Posterior cingulate gyrus (tissue), 11 donors: ENCODE measurements around the gene SAMD4A.
"Not testable (repeated sequence)": the region's sequence is repeated elsewhere in the genome, so short reads cannot be mapped to it uniquely, and the experiment has no call there.

Experiments
- DNase-seq, 10 donors: peaks; one replicate each; pipeline versions ENCODE4 v3.0.0 to v3.0.0-alpha.2; 2020 to 2021; ENCODE audit warnings: mixed read lengths in 3 of 10
- intact Hi-C: fragments of 100-400 bp; cut with DNase I; formaldehyde crosslinking; loops from one replicate; pipeline ENCODE4 v1.15.1; 2023

The SAMD4A gene

DNA sequence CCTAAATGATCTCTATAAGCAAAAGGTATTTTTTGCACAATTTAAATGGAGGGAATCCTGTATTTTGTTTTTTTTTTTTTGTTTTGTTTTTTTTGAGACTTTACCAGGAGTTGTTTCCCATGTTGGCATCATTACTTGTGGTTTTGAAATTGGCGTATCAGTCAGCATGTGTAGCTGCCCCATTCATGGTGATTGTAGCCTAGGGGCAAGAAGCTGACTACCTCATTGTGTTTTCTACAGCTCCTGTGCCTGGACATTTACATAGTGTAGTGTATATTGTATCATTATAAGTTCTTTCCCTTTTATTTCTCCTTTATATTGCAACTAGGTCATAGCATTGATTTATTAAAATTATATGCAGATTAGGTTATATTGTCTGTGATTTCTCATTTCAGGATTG lies 24.5 kb downstream of the SAMD4A start:
- intact Hi-C loops = no loop called here
- DNase-seq = no peak

DNA sequence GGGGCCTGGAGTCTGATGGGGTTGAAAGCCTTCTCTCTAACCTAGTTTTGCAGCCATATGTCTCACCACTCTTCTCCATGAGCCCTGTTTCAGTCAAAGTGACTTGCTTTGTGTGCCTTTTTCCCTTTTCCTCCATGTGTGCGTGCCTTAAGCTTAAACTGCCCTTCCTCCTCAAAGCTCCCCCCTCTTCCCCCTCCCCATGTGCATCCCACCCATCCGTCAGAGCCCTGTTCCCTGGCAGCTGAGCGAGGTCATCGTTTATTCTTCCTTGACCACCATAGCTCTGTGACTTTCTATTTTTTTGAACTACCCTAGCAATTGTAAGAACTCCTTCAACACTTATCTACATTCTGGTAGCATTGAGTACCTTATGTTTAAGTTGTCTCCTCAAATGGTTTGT lies 24.9 kb downstream of the SAMD4A start:
- intact Hi-C loops = no loop called here
- DNase-seq = no peak

DNA sequence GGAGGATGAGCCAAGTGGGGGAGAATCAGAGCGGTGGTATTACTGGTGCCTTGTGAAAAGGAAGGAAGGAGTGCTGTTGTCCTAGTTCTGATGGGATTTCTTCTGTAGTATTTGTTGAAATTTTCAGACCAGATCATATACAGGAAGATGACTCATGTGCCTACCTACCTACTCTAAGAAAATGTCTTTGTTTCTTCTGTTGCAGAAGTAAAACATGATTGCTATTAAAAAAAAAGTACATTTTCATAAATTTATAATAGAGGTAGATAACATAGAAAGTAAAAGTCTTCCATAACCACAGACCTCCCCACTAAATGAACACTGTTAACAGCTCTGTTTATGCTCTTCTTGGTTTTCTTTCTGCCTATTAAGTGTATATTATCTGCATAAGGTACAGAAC lies 26.9 kb downstream of the SAMD4A start:
- DNase-seq = no peak
- intact Hi-C loops = no loop called here

DNA sequence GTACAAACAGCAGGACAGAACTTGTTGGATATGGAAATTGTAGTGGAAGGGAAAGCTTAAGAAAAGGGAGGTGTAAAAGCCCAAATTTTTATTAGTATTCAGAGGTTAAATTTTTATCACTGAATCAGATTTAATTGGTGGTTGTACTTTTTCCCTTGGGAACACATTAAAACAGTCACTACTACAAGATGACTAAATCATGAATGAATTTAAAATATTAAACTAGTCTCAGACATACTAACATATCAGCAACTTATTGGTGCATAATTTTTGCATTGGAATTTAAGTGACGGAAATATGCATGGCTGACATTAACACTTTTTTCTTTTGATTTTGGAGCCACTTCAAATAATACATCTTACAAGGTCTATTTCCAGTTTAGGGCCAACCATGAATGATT lies 27.6 kb downstream of the SAMD4A start:
- intact Hi-C loops = no loop called here
- DNase-seq = no peak

DNA sequence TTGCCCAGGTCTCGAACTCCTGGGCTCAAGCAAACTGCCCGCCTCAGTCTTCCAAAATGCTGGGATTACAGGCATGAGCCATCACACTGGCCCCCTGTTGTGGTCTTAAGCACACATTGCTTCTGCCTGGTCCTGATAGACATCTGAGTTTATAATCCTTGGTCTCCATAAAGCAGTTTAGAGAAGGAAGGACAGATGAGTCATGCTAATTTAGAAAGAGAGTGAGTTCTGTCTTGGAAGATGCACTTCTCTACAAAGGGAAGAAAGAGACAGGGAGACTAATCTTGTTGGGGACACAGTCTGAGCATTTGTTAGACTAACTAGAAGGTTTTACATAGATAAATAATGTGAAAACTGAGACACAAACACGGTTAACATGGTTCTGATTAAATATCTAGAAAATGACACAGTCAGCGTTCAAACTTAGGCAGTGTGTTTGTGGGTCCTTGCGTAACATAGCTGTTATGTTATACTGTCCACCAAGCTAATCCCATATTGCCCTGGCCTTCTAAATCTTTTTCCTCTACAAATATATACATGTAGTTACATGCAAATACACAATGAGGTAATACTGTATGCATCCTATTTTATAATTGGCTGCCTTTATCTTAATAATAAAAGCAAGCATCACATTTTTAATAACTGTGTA lies 31.0 kb downstream of the SAMD4A start:
- DNase-seq = no peak
- intact Hi-C loops = no loop called here

DNA sequence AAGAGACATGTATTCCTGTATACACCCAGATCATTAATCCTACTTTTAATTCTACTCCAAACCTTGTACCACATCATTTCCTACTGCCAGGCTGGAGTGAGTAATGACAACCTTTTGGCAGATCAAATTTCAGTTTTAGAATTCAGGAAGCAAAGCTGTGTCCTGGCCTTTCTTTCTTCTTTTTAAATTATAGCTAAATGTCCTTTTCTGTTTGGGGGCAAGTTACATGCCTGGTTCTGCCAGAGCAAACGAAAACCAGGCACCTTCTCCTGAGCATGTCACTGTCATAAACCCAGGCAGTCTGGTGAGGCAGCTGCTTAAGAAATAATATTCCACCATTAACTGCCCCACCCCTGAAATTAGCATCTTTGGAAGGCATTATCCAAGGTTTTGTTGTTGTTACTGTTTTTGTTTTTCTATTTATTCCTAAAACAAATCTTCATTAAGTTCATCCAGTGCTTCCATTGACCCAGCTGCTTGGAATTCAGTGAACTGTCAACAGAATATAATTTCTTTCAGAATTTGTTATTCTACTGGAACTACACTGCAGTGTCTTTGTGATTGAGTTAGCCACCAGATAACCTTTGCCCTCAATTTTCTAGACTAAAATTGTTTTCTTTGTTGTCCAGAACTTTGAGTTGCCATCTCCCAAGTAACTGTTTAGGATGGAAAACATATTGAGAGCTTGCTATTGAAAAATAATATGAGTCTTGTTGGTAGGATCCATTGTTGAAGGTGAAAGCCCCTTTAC lies 33.2 kb downstream of the SAMD4A start:
- DNase-seq = no peak
- intact Hi-C loops = no loop called here

DNA sequence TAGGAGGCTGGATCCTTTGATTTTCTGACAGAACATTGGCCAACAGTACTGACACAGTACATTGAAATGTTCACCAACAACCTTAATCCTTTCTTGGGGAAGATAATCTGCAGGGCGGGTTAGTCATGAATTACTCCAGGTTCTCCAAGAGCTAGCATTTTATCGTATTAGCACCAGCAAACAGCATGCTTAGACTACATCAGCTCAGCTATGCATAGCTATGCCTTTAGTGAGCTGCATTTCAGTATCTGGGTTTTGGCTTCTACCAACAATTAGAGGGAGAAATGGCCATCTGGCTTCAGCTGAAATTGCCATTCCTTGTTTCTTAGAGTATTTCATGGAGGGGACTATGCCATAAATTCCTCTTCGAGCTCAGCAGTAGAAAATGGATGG lies 33.8 kb downstream of the SAMD4A start:
- DNase-seq = no peak
- intact Hi-C loops = no loop called here

DNA sequence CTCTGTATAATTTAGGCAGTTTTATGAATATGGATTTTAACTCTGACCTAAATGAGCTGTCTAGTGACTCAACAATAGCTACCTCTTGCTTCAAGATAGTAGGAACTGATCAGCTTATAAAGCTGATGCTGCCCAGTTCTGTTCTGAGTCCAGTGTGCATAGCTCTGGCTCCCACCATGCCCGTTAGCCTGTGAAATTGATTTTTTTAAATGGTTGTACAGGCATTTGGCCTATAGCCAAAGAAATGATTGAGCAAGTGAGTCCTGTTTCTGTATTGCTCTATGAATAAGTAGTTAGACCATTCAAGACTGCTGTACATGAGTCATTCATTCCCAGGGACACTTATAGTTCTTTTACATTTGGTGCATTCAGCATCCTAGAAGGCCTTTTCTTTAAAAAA lies 36.4 kb downstream of the SAMD4A start:
- intact Hi-C loops = no loop called here
- DNase-seq = no peak

DNA sequence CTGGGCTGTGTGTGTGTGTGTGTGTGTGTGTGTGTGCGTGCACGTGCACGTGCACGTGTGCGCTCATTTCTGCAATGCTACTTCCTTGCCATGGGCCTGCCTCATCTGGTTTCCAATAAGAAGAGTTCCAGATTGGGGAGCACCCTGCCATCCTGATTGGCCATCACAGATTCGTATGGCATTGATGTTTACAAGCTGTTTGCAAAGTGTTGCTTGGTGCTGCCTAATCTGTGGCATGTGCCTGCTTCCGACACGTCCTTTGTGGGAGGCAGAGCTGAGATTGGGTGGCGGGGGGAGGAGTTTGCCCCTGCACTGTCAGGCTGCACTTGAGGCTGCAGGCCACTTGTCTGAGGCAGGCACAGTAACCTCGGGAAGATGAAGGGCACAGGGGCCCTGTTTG lies 39.2 kb downstream of the SAMD4A start:
- intact Hi-C loops = no loop called here
- peak in 1 of 10 donors; percentile 77 for DNase-seq

DNA sequence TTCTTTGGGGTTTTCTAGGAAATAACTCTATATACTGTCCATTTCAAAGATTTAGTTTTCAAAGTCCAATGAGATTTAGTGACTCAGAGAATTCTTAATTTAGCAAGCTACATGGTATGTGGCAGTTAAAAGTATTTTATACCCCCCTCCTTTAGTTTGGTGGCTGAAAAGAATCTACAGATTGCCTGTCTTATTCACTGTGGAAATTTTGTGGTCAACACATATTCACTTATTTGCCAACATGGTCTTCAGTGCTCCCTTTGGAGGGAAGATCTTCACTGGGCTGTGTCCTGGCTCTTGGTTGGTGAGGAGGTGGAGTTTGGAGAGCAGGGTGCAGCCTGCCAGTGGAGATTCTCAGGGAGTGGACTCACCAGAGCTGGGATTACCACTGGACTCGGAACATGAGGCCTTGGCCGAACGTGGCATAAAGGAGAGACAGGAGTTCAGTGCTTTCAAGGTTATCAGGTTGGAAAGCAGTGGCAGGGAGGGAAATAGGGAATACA lies 39.8 kb downstream of the SAMD4A start:
- intact Hi-C loops = no loop called here
- DNase-seq = peak in 1 of 10 donors; percentile 69

DNA sequence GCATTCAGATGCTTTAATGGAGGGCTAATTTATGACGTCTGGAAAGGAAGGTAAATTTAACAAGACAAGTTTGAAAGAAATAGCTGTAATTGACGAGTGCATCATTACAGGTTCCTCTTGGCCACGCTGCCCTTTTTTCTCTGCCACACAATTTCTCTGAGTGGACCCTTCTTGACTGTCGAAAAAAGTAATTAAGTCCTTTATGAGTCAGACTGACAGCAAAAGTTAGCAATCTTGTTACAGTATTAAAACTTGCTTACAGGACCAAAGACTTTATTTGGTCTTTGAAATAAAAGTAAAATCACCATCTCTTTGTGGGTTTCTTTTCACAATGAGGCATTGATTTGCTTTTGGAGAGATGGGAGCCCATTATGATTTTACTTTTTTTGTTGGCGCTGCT lies 42.6 kb downstream of the SAMD4A start:
- intact Hi-C loops = no loop called here
- no peak for DNase-seq

DNA sequence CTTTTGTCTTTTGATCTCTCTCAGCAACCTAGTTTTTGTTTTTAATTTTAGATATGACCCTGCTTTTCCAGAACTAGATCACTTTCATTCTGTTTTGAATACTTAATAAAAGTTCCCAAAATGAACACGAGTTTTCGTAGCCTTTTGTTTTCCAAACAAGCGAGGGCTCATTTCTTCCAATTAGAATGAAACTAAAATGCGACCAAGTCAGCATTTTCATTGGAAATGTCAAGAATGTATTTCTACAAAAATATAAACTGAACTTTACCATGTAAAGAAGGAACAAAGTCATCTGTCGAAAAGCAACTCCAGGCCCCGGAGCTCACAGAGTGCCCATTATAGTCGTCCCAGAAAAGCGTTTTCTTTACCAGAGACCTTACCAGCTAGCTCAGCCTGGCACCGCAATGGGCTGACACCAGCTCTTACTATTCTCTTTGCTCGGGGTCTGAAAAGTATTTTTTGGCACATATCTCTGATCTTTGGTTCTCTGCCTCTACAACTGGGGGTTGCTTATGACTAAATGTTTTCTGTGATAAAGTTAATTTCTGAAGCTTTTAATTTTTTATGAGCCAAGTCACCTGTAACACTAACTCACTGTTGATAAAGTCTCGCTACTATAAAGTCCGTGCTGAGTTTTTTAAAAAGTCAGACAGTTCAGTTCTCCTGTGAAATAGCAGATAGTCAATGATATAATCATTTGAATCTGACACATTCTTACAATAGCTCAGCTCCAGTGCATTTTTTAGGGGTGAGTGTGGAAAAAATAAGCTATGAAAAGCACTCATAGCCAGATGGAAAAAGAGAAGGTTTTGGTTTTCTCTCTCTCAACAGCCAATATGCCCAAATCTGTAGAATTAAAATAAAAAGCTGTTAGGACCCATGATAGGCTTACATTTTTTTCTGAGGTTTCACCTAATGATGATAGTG lies 43.4 kb downstream of the SAMD4A start:
- peak in 1 of 10 donors; percentile 15 for DNase-seq

DNA sequence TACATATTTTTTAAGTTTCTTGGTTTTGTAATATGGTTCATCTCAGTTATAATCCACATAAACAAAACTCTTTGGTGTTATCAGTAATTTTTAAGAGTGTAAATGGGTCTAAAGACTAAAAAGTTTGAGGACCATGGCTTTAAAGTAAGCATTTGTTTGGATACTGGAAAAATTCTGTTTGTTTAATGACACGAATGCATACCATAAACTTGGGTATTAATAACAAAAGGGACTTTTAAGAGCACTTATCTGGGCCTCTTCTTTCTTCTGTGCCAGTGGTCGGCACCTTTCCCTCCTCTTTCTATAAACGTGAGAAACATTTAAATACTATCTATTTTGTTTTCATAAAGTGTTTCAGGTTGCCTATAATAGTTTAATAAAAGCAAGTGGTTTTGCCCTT lies 47.4 kb downstream of the SAMD4A start:
- intact Hi-C loops = no loop called here
- DNase-seq = no peak

More for the DNA sequence above, 43.4 kb downstream of the SAMD4A start:
- intact Hi-C loops = no loop called here

DNA sequence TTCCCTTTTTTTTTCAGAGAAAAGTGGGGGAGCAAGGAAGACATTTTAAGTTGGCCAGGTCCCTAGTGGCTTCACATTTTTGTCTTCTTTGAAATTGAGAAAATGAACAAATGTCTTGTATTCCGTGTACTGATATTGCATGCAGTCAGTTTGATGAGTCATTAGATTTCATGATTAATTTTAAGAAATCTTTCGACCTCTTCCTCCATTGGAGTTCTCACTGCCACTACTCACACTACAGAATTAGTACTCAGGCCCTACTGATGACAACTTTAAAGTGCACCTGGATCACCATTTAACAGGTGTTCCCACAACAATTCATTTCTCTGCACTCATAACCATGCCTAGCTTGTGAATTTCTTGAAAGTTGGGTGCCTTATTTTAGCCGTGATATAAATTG lies 50.5 kb downstream of the SAMD4A start:
- intact Hi-C loops = no loop called here
- DNase-seq = no peak

DNA sequence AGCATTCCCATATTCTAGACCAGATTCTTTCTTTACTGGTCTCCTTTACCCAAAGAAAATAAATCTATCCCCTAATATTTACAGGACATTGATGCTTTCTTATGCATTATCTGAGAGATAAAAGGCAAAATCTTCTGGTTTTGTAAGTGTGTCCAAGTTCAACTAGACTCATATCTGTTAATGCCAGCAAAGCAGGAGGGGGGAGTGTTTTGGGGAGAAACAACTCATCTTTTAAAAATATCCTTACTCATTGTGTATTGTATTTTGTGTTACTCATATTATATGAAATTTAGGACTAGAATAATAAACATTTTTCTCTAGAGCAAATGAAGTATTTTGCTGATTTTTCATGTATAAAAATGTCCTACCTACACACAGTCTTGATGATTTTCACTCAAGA lies 54.8 kb downstream of the SAMD4A start:
- intact Hi-C loops = no loop called here
- no peak for DNase-seq

DNA sequence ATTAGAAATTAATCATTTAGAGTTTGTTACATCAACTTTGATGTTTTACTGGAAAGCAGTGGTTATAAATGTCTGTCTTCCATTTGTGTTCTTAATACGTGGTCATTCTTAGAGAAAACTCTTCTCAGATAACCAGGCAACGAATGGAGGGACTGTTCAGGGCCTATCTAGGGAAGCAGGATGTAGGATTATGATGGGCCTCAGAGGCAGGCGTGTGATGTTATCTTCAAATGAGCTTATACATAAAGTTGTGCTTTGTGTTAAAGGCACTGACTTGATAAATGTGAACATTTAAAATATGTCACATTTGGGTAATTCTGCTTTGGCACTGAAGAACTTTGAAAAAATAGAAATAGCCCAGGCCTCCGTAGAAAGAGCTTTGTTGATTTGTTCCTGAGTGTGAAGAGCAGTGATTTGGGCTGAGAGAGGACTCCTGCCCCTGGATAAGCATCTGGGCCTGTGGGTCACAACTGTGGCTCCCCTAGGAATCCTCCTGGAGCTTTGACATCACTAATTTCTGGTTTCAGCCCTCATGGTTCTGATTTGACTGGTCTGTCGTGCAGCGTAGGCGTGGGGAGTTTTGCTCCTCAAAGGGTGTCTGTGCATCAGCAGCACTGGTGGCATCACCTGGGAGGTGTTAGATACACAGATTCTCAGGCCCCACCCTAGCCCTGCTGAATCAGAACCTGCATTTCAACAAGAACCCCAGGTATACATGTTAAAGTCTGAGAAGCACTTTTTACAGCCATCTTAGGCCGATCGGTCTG lies 55.4 kb downstream of the SAMD4A start:
- DNase-seq = no peak
- intact Hi-C loops = no loop called here

DNA sequence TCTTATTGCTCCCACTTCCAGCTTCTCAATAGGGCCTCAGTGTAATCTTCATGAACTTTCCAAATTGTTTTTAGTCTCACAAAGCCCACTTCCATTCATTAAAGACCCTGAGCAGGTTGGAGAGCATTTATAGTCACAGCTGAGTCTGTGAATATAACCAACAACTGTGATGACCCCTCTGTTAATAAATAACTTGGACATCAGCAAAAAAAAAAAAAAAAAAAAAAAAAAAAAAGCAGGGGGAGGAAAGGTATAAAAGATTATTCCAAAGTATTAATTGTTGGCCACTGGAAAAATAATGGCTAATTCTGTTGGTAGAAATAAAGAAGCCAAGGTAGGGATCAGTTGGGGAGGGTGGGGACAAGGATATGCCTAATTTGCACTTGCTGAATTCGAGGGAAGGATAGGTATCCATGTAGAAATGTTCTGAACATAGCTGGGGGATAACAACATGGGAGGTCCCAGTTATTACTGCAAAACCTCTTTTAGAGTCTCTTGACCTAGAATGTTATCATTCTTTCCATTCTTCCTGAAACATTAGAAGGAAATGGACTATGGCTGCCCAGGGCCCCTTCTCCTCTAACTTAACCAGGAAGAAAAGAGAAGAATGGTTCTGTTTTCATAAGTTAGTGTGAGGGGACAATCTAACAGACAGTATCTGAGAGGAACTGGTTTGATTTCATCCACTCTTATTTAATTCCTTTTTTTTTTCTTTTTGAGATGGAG lies 56.5 kb downstream of the SAMD4A start:
- intact Hi-C loops = no loop called here
- DNase-seq = no peak

DNA sequence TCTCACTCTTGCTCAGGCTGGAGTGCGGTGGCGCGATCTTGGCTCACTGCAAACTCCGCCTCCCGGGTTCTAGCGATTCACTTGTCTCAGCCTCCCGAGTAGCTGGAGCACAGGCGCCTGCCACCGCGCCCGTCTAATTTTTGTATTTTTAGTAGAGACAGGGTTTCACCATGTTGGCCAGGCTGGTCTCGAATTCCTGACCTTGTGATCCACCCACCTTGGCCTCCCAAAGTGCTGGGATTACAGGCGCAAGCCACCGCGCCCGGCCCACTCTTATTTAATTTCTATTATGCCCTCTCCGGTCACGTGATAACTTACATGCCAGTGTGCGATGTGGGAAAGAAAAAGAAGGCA lies 57.1 kb downstream of the SAMD4A start:
- intact Hi-C loops = not testable (repeated sequence)
- peak in 1 of 10 donors; percentile 62 for DNase-seq

DNA sequence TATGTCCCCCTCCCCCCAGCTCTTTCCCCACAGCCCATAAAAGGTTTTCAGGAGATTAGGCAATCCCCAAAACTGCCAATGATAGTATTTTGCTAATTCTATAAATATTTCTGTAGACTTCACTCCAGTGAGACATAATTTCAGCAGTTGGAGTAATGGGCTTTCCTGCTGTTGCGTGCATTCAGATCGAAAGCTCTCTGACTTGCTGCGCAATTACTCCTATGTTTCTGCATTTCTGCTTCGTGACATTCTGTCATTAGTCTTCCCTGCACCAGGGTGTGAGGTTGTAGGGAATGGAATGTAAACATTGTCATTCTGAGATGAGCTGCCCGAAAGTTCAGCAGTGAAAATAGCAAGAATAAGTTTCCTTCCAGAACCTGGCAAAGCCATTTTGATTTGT lies 58.2 kb downstream of the SAMD4A start:
- DNase-seq = no peak

DNA sequence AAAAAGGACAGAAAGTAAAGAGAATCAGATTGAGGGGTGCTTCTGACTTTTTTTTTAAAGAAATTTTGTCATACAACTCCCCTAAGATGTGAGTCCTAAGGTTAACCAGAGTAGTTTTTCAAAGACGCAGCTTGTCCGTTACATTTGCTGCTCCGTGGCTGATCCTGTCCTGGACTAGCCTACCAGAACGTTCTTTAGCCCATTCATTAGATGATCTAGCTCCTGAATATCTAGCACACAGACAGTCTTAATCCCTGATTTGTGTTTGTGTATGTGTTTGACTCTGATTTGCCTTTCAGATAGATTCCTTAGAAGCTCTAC lies 60.3 kb downstream of the SAMD4A start:
- no peak for DNase-seq
- intact Hi-C loops = no loop called here

More for the DNA sequence above, 58.2 kb downstream of the SAMD4A start:
- intact Hi-C loops = no loop called here
